H1 (cell line): ENCODE results near the gene RASGRF1.

ENCODE experiments used
- ATF3 ChIP-seq: IDR thresholded peaks from 2 replicates; pipeline ENCODE4 v1.6.1; 2011; ENCODE audit warnings: low read depth, mild to moderate bottlenecking, low read length; ENCODE audit not compliant: insufficient read depth
- CEBPB ChIP-seq: IDR thresholded peaks from 2 replicates; pipeline ENCODE4 v1.6.1; 2012; ENCODE audit warnings: low read depth, low read length
- CTCF ChIP-seq, 3 experiments: IDR thresholded peaks; 1 replicate in 2 of 3; 2 replicates in 1 of 3; pipeline versions ENCODE4 v1.5.1 to v1.6.1; 2011; ENCODE audit warnings: low read length in 3 of 3, mild to moderate bottlenecking in 3 of 3, inconsistent platforms in 2 of 3, low read depth in 1 of 3, moderate library complexity in 1 of 3; ENCODE audit not compliant: insufficient read depth in 1 of 3; ENCODE audit errors: control extremely low read depth in 1 of 3
- GABPA ChIP-seq: IDR thresholded peaks from 2 replicates; pipeline ENCODE4 v1.6.1; 2011; ENCODE audit warnings: mild to moderate bottlenecking, low read length, moderate library complexity, borderline replicate concordance; ENCODE audit not compliant: insufficient read depth
- POLR2A ChIP-seq, 2 experiments: IDR thresholded peaks; 1 replicate in 1 of 2; 2 replicates in 1 of 2; pipeline ENCODE4 v1.6.1; 2011; ENCODE audit warnings: low read depth in 2 of 2, low read length in 2 of 2, mild to moderate bottlenecking in 2 of 2; ENCODE audit errors: control extremely low read depth in 1 of 2
- SIX5 ChIP-seq: IDR thresholded peaks from 2 replicates; pipeline ENCODE4 v1.6.1; 2011; ENCODE audit warnings: mild to moderate bottlenecking, low read depth, low read length

- no peak for TF ChIP-seq CEBPB
- no peak for TF ChIP-seq POLR2A (IDR thresholded peaks at IDR 0.05; ENCODE audit: control extremely low read depth in 1 of 2, low read depth in 2 of 2, low read length in 2 of 2)
- TF ChIP-seq GABPA: no peak
- TF ChIP-seq CTCF (IDR thresholded peaks at IDR 0.05; ENCODE audit: control extremely low read depth in 1 of 3, insufficient read depth in 1 of 3, low read depth in 1 of 3, low read length in 3 of 3): no peak
- no peak for TF ChIP-seq ATF3
- no peak for TF ChIP-seq SIX5
These were observed 96.5 kb downstream of the RASGRF1 start for GRCh38 chr15:78993931-78994530.
